C4-2B (cell line): ENCODE data around the gene MYZAP.

Experiments used
- H3K27ac ChIP-seq: fragments of 450-650 bp; 2 replicates; pipeline ENCODE4 v1.5.1; 2017
- ZFX ChIP-seq: fragments of 450-650 bp; IDR thresholded peaks from 2 replicates; pipeline ENCODE4 v1.6.1; 2017
- TF ChIP-seq, protein P1 (sequence below): fragments of 450-650 bp; conservative IDR thresholded peaks from 2 replicates; pipeline ENCODE4 v1.5.1; 2017; ENCODE audit warnings: mild to moderate bottlenecking

Gene MYZAP

GRCh38 chr15:57554812-57555179 lies 36.9 kb upstream of the MYZAP start:
- H3K27ac ChIP-seq = no peak overlapping the region
- TF ChIP-seq ZFX = no peak
- TF ChIP-seq, protein P1, sequence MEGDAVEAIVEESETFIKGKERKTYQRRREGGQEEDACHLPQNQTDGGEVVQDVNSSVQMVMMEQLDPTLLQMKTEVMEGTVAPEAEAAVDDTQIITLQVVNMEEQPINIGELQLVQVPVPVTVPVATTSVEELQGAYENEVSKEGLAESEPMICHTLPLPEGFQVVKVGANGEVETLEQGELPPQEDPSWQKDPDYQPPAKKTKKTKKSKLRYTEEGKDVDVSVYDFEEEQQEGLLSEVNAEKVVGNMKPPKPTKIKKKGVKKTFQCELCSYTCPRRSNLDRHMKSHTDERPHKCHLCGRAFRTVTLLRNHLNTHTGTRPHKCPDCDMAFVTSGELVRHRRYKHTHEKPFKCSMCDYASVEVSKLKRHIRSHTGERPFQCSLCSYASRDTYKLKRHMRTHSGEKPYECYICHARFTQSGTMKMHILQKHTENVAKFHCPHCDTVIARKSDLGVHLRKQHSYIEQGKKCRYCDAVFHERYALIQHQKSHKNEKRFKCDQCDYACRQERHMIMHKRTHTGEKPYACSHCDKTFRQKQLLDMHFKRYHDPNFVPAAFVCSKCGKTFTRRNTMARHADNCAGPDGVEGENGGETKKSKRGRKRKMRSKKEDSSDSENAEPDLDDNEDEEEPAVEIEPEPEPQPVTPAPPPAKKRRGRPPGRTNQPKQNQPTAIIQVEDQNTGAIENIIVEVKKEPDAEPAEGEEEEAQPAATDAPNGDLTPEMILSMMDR = no peak

GRCh38 chr15:57555270-57555669 lies 36.4 kb upstream of the MYZAP start:
- TF ChIP-seq, protein P1 = no peak
- no peak for TF ChIP-seq ZFX

DNA sequence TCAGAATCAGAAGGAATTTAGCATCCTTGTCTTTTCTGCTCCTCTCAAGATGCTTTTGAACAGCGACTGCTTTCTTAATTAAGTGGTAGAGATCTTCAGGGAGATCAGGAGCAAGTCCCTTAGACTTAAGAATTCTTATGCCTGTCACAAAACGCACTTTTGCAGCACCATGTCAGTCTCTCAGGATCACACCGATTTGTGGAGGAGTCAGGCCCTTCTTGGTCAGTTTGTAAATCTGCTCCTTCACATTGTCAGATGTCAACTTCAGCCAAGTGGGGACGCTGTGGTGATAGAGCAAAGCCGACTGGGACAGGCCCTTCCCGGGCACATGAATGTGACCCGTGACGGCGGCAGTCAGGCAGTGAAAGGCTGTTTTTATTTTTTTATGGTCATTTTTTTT lies 35.7 kb upstream of the MYZAP start:
- H3K27ac ChIP-seq = no peak overlapping the region
- no peak for TF ChIP-seq ZFX
- TF ChIP-seq, protein P1 = no peak

More at GRCh38 chr15:57555270-57555669, 36.4 kb upstream of the MYZAP start:
- no peak overlapping the region for H3K27ac ChIP-seq

GRCh38 chr15:57557267-57557666 lies 34.4 kb upstream of the MYZAP start:
- TF ChIP-seq ZFX = no peak
- TF ChIP-seq, protein P1 = no peak
- no peak overlapping the region for H3K27ac ChIP-seq

- no peak overlapping the region for H3K27ac ChIP-seq
- TF ChIP-seq, protein P1 = no peak
- TF ChIP-seq ZFX = no peak
These were observed 33.9 kb upstream of the MYZAP start for GRCh38 chr15:57557810-57558209.

- H3K27ac ChIP-seq = no peak overlapping the region
- TF ChIP-seq, protein P1 = peak; percentile 93
- no peak for TF ChIP-seq ZFX
These were observed 31.8 kb upstream of the MYZAP start for GRCh38 chr15:57559875-57560274.

GRCh38 chr15:57561041-57561711 lies 30.5 kb upstream of the MYZAP start:
- no peak overlapping the region for H3K27ac ChIP-seq

More at GRCh38 chr15:57561041-57561711, 30.5 kb upstream of the MYZAP start:
- TF ChIP-seq ZFX = no peak
- TF ChIP-seq, protein P1 = peak; percentile 94
